Measurements from ENCODE around the gene ACOT8. TPM values are rescaled to one million over a fixed set of nuclear protein-coding genes. Genes with fewer than 3 reads are reported as not detected.

The ACOT8 gene
- total and polyA plus RNA-seq, 2 of the 8 experiments (the other 6 are each of a cell fraction or from before 2014, with no cell fraction given) = 37.6 to 88.8 TPM

GRCh38 chr20:45833030-45833882, 23.9 kb downstream of the ACOT8 start, which contains the start of gene SNX21 (continued):
- TF ChIP-seq RBBP5 (IDR thresholded peaks at IDR 0.05; ENCODE audit: borderline replicate concordance, low read depth, low read length) (no peak), HDAC6 (IDR thresholded peaks at IDR 0.05; ENCODE audit: low read depth, low read length) (no peak), POLR2AphosphoS5 (IDR thresholded peaks at IDR 0.05; ENCODE audit: low read depth, low read length) (no peak; the same call in 1 of the 2 replicates), SRF (IDR thresholded peaks at IDR 0.05; ENCODE audit: low read depth, low read length) (no peak), RAD21 (IDR thresholded peaks at IDR 0.05 in 1 of 2, conservative IDR thresholded peaks at IDR 0.05 in 1 of 2; ENCODE audit: low read depth in 2 of 2, low read length in 2 of 2) (0 out of 4 replicates have a peak, but pooled peaks of 1 of the 2 experiments have one; percentile 4), CTBP2 (IDR thresholded peaks at IDR 0.05; ENCODE audit: borderline replicate concordance, insufficient read depth, insufficient read length, low read length) (no peak), RNF2 (IDR thresholded peaks at IDR 0.05; ENCODE audit: borderline replicate concordance, low read depth, low read length, missing control alignments, poor library complexity, severe bottlenecking) (no peak), TAF7 (optimal IDR thresholded peaks at IDR 0.05; ENCODE audit: borderline replicate concordance, low read depth, low read length) (no peak), RFX5 (IDR thresholded peaks at IDR 0.05; ENCODE audit: borderline replicate concordance, low read depth, low read length) (no peak), EP300 (IDR thresholded peaks at IDR 0.05; ENCODE audit: borderline replicate concordance in 1 of 2, low read depth in 2 of 2, low read length in 2 of 2) (peak in 1 of 2 experiments; percentile 14; a peak in 1 of 3 replicates), GABPA (IDR thresholded peaks at IDR 0.05; ENCODE audit: borderline replicate concordance, insufficient read depth, low read length) (0 out of 2 replicates have a peak, but pooled peaks have one; percentile 48), SAP30 (IDR thresholded peaks at IDR 0.05; ENCODE audit: insufficient read depth, insufficient replicate concordance, low read length) (no peak), MAFK (IDR thresholded peaks at IDR 0.05; ENCODE audit: low read depth, low read length) (no peak), CBX8 (IDR thresholded peaks at IDR 0.05; ENCODE audit: borderline replicate concordance, low read depth, low read length) (no peak), SUZ12 (IDR thresholded peaks at IDR 0.05; ENCODE audit: low read length) (no peak)
- TF ChIP-seq, protein P1, sequence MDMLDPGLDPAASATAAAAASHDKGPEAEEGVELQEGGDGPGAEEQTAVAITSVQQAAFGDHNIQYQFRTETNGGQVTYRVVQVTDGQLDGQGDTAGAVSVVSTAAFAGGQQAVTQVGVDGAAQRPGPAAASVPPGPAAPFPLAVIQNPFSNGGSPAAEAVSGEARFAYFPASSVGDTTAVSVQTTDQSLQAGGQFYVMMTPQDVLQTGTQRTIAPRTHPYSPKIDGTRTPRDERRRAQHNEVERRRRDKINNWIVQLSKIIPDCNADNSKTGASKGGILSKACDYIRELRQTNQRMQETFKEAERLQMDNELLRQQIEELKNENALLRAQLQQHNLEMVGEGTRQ (IDR thresholded peaks at IDR 0.05; ENCODE audit: low read length) = no peak

All from H1 (cell line).